ENCODE measurements around the gene PJA2. TPM values are rescaled to one million over a fixed set of nuclear protein-coding genes. Genes with fewer than 3 reads are reported as not detected.

Gene PJA2
- polyA plus RNA-seq, 2 donors, result 8.5 to 21.8 TPM

DNA sequence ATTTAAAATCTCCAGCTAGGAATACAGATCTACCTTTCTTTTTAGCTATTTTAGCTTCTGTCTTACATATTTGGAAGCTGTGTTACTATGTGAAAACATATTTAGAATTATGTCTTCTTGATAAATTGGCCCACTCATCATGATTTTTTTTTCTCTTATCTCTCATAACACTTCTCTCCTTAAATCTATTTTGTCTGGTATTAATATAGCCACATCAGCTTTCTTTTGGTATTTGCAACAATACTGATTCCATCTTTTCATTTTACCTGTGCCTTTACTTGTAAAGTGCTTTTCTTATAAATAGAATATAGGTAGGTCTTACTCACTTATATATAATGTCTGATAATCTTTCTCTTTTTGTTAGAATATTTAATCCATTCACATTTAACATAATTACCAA, 19.6 kb downstream of the PJA2 start:
- no peaks in the 10 kb centered on the region for H3K9me3 ChIP-seq (ENCODE audit: control insufficient read depth in 2 of 2, insufficient read depth in 1 of 2, low read depth in 1 of 2, low read length in 1 of 2)
- H3K4me3 ChIP-seq (ENCODE audit: low read depth in 1 of 2, low read length in 2 of 2), result no peak overlapping the region
- no peaks in the 10 kb centered on the region for H3K4me1 ChIP-seq (ENCODE audit: control insufficient read depth in 2 of 2, insufficient read depth in 2 of 2, low read length in 1 of 2)
- no peaks in the 10 kb centered on the region for H3K27me3 ChIP-seq (ENCODE audit: control insufficient read depth in 1 of 2, insufficient read depth in 2 of 2, low read length in 2 of 2)
- no peak overlapping the region for H3K27ac ChIP-seq (ENCODE audit: low read depth in 2 of 2, low read length in 1 of 2)
- H3K36me3 ChIP-seq (ENCODE audit: control insufficient read depth in 2 of 2, insufficient read depth in 2 of 2, low read length in 1 of 2), result no peaks in the 10 kb centered on the region

DNA sequence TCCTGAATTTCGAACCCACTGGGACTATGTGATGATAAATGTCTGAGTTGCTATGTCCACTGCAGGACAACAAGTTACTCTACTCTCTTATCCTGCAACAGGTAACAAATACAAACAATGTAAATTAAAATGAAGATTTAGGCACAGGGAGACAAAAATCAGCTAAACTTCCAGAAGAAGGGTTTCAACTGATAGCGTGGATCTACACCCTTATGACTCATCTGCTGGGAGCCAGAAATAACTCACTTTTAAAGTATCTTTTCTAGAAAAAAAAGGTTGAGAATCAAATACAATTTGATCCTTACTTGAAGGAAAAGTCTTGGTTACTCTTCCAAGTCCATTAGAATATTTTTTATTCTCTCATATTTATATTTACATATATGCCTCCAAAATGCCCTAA, 21.4 kb downstream of the PJA2 start:
- Histone ChIP-seq H3K27me3 (ENCODE audit: control insufficient read depth in 1 of 2, insufficient read depth in 2 of 2, low read length in 2 of 2) (no peaks in the 10 kb centered on the region), H3K9me3 (ENCODE audit: control insufficient read depth in 2 of 2, insufficient read depth in 1 of 2, low read depth in 1 of 2, low read length in 1 of 2) (no peaks in the 10 kb centered on the region), H3K36me3 (ENCODE audit: control insufficient read depth in 2 of 2, insufficient read depth in 2 of 2, low read length in 1 of 2) (no peaks in the 10 kb centered on the region), H3K27ac (ENCODE audit: low read depth in 2 of 2, low read length in 1 of 2) (no peak overlapping the region), H3K4me3 (ENCODE audit: low read depth in 1 of 2, low read length in 2 of 2) (no peak overlapping the region), H3K4me1 (ENCODE audit: control insufficient read depth in 2 of 2, insufficient read depth in 2 of 2, low read length in 1 of 2) (no peaks in the 10 kb centered on the region)
- 60 to 70% methylated on average over 2 of the region's 2 CpGs for WGBS, 2 donors

- 38 to 47% methylated on average over 4 of the region's 4 CpGs for WGBS, 2 donors
- Histone ChIP-seq H3K4me3 (ENCODE audit: low read depth in 1 of 2, low read length in 2 of 2) (no peak overlapping the region), H3K36me3 (ENCODE audit: control insufficient read depth in 2 of 2, insufficient read depth in 2 of 2, low read length in 1 of 2) (no peaks in the 10 kb centered on the region), H3K27ac (ENCODE audit: low read depth in 2 of 2, low read length in 1 of 2) (no peak overlapping the region), H3K27me3 (ENCODE audit: control insufficient read depth in 1 of 2, insufficient read depth in 2 of 2, low read length in 2 of 2) (no peaks in the 10 kb centered on the region), H3K9me3 (ENCODE audit: control insufficient read depth in 2 of 2, insufficient read depth in 1 of 2, low read depth in 1 of 2, low read length in 1 of 2) (no peaks in the 10 kb centered on the region), H3K4me1 (ENCODE audit: control insufficient read depth in 2 of 2, insufficient read depth in 2 of 2, low read length in 1 of 2) (no peaks in the 10 kb centered on the region)
Observed at GRCh38 chr5:109387408-109387974, 22.3 kb downstream of the PJA2 start.

- H3K27me3 ChIP-seq (ENCODE audit: control insufficient read depth in 1 of 2, insufficient read depth in 2 of 2, low read length in 2 of 2), result no peaks in the 10 kb centered on the region
- no peaks in the 10 kb centered on the region for H3K9me3 ChIP-seq (ENCODE audit: control insufficient read depth in 2 of 2, insufficient read depth in 1 of 2, low read depth in 1 of 2, low read length in 1 of 2)
- no peak overlapping the region for H3K27ac ChIP-seq (ENCODE audit: low read depth in 2 of 2, low read length in 1 of 2)
- H3K4me1 ChIP-seq (ENCODE audit: control insufficient read depth in 2 of 2, insufficient read depth in 2 of 2, low read length in 1 of 2), result no peaks in the 10 kb centered on the region
- no peak overlapping the region for H3K4me3 ChIP-seq (ENCODE audit: low read depth in 1 of 2, low read length in 2 of 2)
- WGBS, 2 donors, result 96 to 99% methylated on average over 2 of the region's 2 CpGs
- H3K36me3 ChIP-seq (ENCODE audit: control insufficient read depth in 2 of 2, insufficient read depth in 2 of 2, low read length in 1 of 2), result peaks cover 0 to 4% of the 10 kb centered on the region in 2 donors
Observed at GRCh38 chr5:109378095-109378494, 31.7 kb downstream of the PJA2 start.

DNA sequence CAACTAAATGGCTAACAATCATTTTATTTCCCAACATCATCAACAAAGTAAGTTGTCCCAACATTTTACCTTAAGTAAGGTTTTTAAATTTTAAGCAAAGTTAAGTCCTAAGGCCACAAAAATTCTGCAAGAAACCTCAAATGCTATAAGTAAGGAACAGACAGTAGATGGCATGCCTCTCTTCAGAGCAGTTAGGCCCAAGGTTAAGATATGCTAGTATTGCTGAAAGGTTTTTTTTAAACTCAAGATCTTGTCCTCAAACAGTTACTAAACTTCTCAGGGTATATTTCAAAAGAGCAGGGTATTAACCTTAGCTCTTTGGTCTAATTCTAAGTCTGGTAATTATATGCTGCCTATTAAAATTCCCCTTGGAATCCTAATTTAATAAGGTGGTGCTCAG, 35.1 kb downstream of the PJA2 start:
- Histone ChIP-seq H3K9me3 (ENCODE audit: control insufficient read depth in 2 of 2, insufficient read depth in 1 of 2, low read depth in 1 of 2, low read length in 1 of 2) (no peaks in the 10 kb centered on the region), H3K36me3 (ENCODE audit: control insufficient read depth in 2 of 2, insufficient read depth in 2 of 2, low read length in 1 of 2) (peaks cover 0 to 4% of the 10 kb centered on the region in 2 donors), H3K4me3 (ENCODE audit: low read depth in 1 of 2, low read length in 2 of 2) (no peak overlapping the region), H3K27me3 (ENCODE audit: control insufficient read depth in 1 of 2, insufficient read depth in 2 of 2, low read length in 2 of 2) (no peaks in the 10 kb centered on the region), H3K27ac (ENCODE audit: low read depth in 2 of 2, low read length in 1 of 2) (no peak overlapping the region), H3K4me1 (ENCODE audit: control insufficient read depth in 2 of 2, insufficient read depth in 2 of 2, low read length in 1 of 2) (no peaks in the 10 kb centered on the region)

DNA sequence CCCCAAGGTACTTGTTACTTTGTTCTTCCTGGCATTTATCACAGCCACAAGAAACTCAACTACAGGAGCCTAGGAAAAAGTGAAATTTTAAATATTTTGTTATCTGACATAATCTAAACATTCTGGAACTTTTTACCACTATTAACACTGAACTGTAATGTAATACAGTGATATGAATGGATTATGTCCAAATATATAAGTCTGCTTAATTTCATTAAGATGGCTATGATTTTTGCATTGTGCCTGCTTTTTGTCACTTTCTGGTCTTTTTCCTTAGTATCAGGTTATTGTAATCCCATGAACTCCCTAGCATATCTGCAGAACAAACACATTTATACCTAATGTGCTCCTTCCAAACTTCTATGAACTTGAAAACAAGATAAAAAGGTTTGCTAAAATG, 35.8 kb downstream of the PJA2 start:
- Histone ChIP-seq H3K27ac (ENCODE audit: low read depth in 2 of 2, low read length in 1 of 2) (no peak overlapping the region), H3K9me3 (ENCODE audit: control insufficient read depth in 2 of 2, insufficient read depth in 1 of 2, low read depth in 1 of 2, low read length in 1 of 2) (no peaks in the 10 kb centered on the region), H3K36me3 (ENCODE audit: control insufficient read depth in 2 of 2, insufficient read depth in 2 of 2, low read length in 1 of 2) (peaks cover 0 to 3% of the 10 kb centered on the region in 2 donors)

GRCh38 chr5:109370343-109370742, 39.4 kb downstream of the PJA2 start:
- H3K4me3 ChIP-seq (ENCODE audit: low read depth in 1 of 2, low read length in 2 of 2), result no peak overlapping the region
- H3K27me3 ChIP-seq (ENCODE audit: control insufficient read depth in 1 of 2, insufficient read depth in 2 of 2, low read length in 2 of 2), result no peaks in the 10 kb centered on the region
- H3K27ac ChIP-seq (ENCODE audit: low read depth in 2 of 2, low read length in 1 of 2), result no peak overlapping the region
- no peaks in the 10 kb centered on the region for H3K4me1 ChIP-seq (ENCODE audit: control insufficient read depth in 2 of 2, insufficient read depth in 2 of 2, low read length in 1 of 2)
- H3K9me3 ChIP-seq (ENCODE audit: control insufficient read depth in 2 of 2, insufficient read depth in 1 of 2, low read depth in 1 of 2, low read length in 1 of 2), result no peaks in the 10 kb centered on the region
- 87 to 93% methylated on average over 2 of the region's 2 CpGs for WGBS, 2 donors
- peaks cover 2 to 3% of the 10 kb centered on the region in 2 donors for H3K36me3 ChIP-seq (ENCODE audit: control insufficient read depth in 2 of 2, insufficient read depth in 2 of 2, low read length in 1 of 2)

More for the DNA sequence above, 35.8 kb downstream of the PJA2 start:
- no peak overlapping the region for H3K4me3 ChIP-seq (ENCODE audit: low read depth in 1 of 2, low read length in 2 of 2)
- H3K27me3 ChIP-seq (ENCODE audit: control insufficient read depth in 1 of 2, insufficient read depth in 2 of 2, low read length in 2 of 2), result no peaks in the 10 kb centered on the region
- H3K4me1 ChIP-seq (ENCODE audit: control insufficient read depth in 2 of 2, insufficient read depth in 2 of 2, low read length in 1 of 2), result no peaks in the 10 kb centered on the region

GRCh38 chr5:109365653-109366052, 44.1 kb downstream of the PJA2 start:
- Histone ChIP-seq H3K4me3 (ENCODE audit: low read depth in 1 of 2, low read length in 2 of 2) (no peak overlapping the region), H3K9me3 (ENCODE audit: control insufficient read depth in 2 of 2, insufficient read depth in 1 of 2, low read depth in 1 of 2, low read length in 1 of 2) (no peaks in the 10 kb centered on the region), H3K4me1 (ENCODE audit: control insufficient read depth in 2 of 2, insufficient read depth in 2 of 2, low read length in 1 of 2) (no peaks in the 10 kb centered on the region), H3K27ac (ENCODE audit: low read depth in 2 of 2, low read length in 1 of 2) (no peak overlapping the region), H3K27me3 (ENCODE audit: control insufficient read depth in 1 of 2, insufficient read depth in 2 of 2, low read length in 2 of 2) (no peaks in the 10 kb centered on the region), H3K36me3 (ENCODE audit: control insufficient read depth in 2 of 2, insufficient read depth in 2 of 2, low read length in 1 of 2) (peaks cover 3 to 5% of the 10 kb centered on the region in 2 donors)

GRCh38 chr5:109364977-109365376, 44.8 kb downstream of the PJA2 start:
- WGBS, 2 donors, result 93 to 94% methylated on average over 3 of the region's 3 CpGs
- H3K36me3 ChIP-seq (ENCODE audit: control insufficient read depth in 2 of 2, insufficient read depth in 2 of 2, low read length in 1 of 2), result peaks cover 3 to 5% of the 10 kb centered on the region in 2 donors
- H3K27ac ChIP-seq (ENCODE audit: low read depth in 2 of 2, low read length in 1 of 2), result no peak overlapping the region
- no peaks in the 10 kb centered on the region for H3K9me3 ChIP-seq (ENCODE audit: control insufficient read depth in 2 of 2, insufficient read depth in 1 of 2, low read depth in 1 of 2, low read length in 1 of 2)
- no peaks in the 10 kb centered on the region for H3K27me3 ChIP-seq (ENCODE audit: control insufficient read depth in 1 of 2, insufficient read depth in 2 of 2, low read length in 2 of 2)
- no peaks in the 10 kb centered on the region for H3K4me1 ChIP-seq (ENCODE audit: control insufficient read depth in 2 of 2, insufficient read depth in 2 of 2, low read length in 1 of 2)
- H3K4me3 ChIP-seq (ENCODE audit: low read depth in 1 of 2, low read length in 2 of 2), result no peak overlapping the region

- WGBS, 2 donors, result 74 to 81% methylated on average over 3 of the region's 3 CpGs
- Histone ChIP-seq H3K4me3 (ENCODE audit: low read depth in 1 of 2, low read length in 2 of 2) (no peak overlapping the region), H3K4me1 (ENCODE audit: control insufficient read depth in 2 of 2, insufficient read depth in 2 of 2, low read length in 1 of 2) (no peaks in the 10 kb centered on the region), H3K9me3 (ENCODE audit: control insufficient read depth in 2 of 2, insufficient read depth in 1 of 2, low read depth in 1 of 2, low read length in 1 of 2) (no peaks in the 10 kb centered on the region), H3K36me3 (ENCODE audit: control insufficient read depth in 2 of 2, insufficient read depth in 2 of 2, low read length in 1 of 2) (peaks cover 2 to 3% of the 10 kb centered on the region in 2 donors), H3K27ac (ENCODE audit: low read depth in 2 of 2, low read length in 1 of 2) (no peak overlapping the region), H3K27me3 (ENCODE audit: control insufficient read depth in 1 of 2, insufficient read depth in 2 of 2, low read length in 2 of 2) (no peaks in the 10 kb centered on the region)
Observed at GRCh38 chr5:109359642-109360041, 50.1 kb downstream of the PJA2 start.

Measured in esophagus (tissue), 2 donors.